ENCODE results near the gene VAV1. TPM values are rescaled to one million over a fixed set of nuclear protein-coding genes. Genes with fewer than 3 reads are reported as not detected.
A peak's percentile ranks its signal among the peaks of the same experiment; 100 is the strongest.

Gene VAV1
- total and polyA plus RNA-seq, 2 of the 13 experiments (the other 11 are each of a cell fraction or from before 2014, with no cell fraction given): not detected

DNA sequence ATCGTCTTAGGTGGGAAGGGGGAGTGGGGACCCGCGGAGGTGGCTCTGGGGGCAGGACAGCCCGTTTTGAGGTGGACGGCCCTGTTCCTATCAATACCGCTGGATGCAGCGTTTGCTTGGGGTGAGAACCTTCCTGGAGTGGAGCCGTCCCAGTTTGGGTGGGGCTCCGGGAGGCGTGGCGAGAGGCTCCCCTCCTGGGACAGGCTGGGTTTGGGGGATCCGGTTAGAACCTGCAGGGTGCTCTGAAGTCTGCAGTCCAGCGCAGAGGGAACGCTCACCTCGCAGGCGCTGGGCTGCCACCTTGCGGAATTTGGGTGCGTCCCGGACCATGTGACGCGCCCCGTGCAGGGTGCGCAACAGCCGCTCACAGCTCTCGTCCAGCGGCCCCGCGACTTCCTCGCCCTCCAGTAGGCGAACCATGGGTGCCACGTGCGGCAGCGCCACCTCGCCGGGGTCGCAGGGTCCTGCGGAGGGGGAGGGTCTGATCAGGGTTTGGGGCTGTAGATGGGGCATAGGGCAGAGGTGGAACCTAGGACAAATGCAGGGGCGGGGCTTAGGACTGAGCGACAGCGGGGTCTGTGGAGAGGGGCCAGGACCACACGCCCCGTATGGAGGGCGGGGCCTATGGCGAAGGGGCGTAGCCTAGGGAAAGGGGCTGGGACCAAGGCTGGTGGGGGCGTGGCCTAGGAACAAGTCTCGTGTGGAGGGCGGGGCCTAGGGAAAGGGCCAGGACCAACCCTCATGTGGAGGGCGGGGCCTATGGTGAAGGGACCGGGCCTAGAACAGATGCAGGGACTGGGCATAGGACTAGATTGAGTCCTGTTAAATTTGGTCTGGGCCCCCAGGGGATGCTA, 19.1 kb upstream of the VAV1 start:
- Histone ChIP-seq H3K9me3 (ENCODE audit: low read length) (no peaks in the 10 kb centered on the region), H3K79me2 (ENCODE audit: insufficient read depth, low read length) (no peaks in the 10 kb centered on the region), H4K20me1 (ENCODE audit: insufficient read depth, low read length) (no peaks in the 10 kb centered on the region), H3K4me2 (ENCODE audit: low read depth, low read length) (peak overlapping the region; percentile 82), H3K27ac (ENCODE audit: extremely low read length, insufficient read depth, low read length) (peak overlapping the region; percentile 95), H2AFZ (ENCODE audit: low read length) (no peak overlapping the region), H3K27me3 (ENCODE audit: control insufficient read depth in 1 of 2, insufficient read depth in 2 of 2, low read length in 2 of 2) (no peaks in the 10 kb centered on the region), H3K4me3 (replicated peaks in 1 of 3; ENCODE audit: insufficient read depth in 1 of 3, low read depth in 2 of 3, low read length in 3 of 3) (peak overlapping the region; percentile 55 to 82 (median 75)), H3K4me1 (ENCODE audit: insufficient read depth, low read length) (peaks cover 27% of the 10 kb centered on the region), H3K9ac (ENCODE audit: insufficient read depth, low read depth, low read length) (peak overlapping the region; percentile 80), H3K36me3 (replicated peaks in 1 of 2; ENCODE audit: control insufficient read depth in 1 of 2, insufficient read depth in 2 of 2, low read length in 2 of 2) (peaks cover 8 to 20% of the 10 kb centered on the region in 2 experiments)
- FAIRE-seq (peak; percentile 69), ATAC-seq (peak; percentile 91), DNase-seq (ENCODE audit: low spot score) (peak; percentile 89)
- in situ Hi-C loops (cut with HindIII; ENCODE audit: extremely low pct_ligation_motif_present, low pct_unique_long_range_greater_than_20kb) (no loop called here), intact Hi-C loops (cut with micrococcal nuclease; ENCODE audit: unreplicated experiment) (loop anchor here (1.0 to 5.0 kb wide), 3 partner anchors 15 to 109 kb away; partner anchors contain the start of gene C3)
- CTCF ChIA-PET (ENCODE audit: low intra/inter-chr PET ratio, low total read pairs): interaction anchor here (3.2 kb wide), 1 partner anchor 15 kb away, joined by 25 read pairs; the partner anchor contains the start of genes GPR108 and TRIP10
- POLR2A ChIA-PET: interaction anchor here (0.5 to 3.9 kb wide), 18 partner anchors 8 to 139 kb away, joined by 3 to 89 read pairs (median 8); partner anchors contain the start of genes C3, GPR108, SH2D3A and TRIP10
- 2% methylated on average over 23 of the region's 50 CpGs for WGBS (ENCODE audit: low lambda C conversion rate)
- BruUV-seq (replicated peaks): no TSS peak
- TF ChIP-seq MYNN (CRISPR knock-in tag; IDR thresholded peaks at IDR 0.05; ENCODE audit: low read depth): peak; percentile 80; the same call in 1 of the 2 replicates
- TF ChIP-seq RFX3 (CRISPR knock-in tag; IDR thresholded peaks at IDR 0.05): no peak
- no peak for TF ChIP-seq YY1 (IDR thresholded peaks at IDR 0.05; ENCODE audit: insufficient read depth, insufficient replicate concordance, low read depth, low read length)
- TF ChIP-seq ZNF598 (CRISPR knock-in tag; IDR thresholded peaks at IDR 0.05; ENCODE audit: borderline replicate concordance): peak; percentile 96; the same call in 1 of the 2 replicates
- no peak for TF ChIP-seq SMARCE1 (IDR thresholded peaks at IDR 0.05; ENCODE audit: borderline replicate concordance)
- 0 out of 2 replicates have a peak, but pooled peaks have one; percentile 19 for TF ChIP-seq CHCHD3 (CRISPR knock-in tag; IDR thresholded peaks at IDR 0.05)
- TF ChIP-seq SOX6 (IDR thresholded peaks at IDR 0.05): no peak
- peak; percentile 51 for TF ChIP-seq SOX6 (CRISPR knock-in tag; IDR thresholded peaks at IDR 0.05)
- 0 out of 2 replicates have a peak, but pooled peaks have one; percentile 67 for TF ChIP-seq ZNF766 (CRISPR knock-in tag; IDR thresholded peaks at IDR 0.05; ENCODE audit: borderline replicate concordance)
- TF ChIP-seq ZNF562 (CRISPR knock-in tag; IDR thresholded peaks at IDR 0.05; ENCODE audit: borderline replicate concordance): no peak
- peak; percentile 100 for TF ChIP-seq ZNF543 (CRISPR knock-in tag; IDR thresholded peaks at IDR 0.05)
- TF ChIP-seq, protein P1, sequence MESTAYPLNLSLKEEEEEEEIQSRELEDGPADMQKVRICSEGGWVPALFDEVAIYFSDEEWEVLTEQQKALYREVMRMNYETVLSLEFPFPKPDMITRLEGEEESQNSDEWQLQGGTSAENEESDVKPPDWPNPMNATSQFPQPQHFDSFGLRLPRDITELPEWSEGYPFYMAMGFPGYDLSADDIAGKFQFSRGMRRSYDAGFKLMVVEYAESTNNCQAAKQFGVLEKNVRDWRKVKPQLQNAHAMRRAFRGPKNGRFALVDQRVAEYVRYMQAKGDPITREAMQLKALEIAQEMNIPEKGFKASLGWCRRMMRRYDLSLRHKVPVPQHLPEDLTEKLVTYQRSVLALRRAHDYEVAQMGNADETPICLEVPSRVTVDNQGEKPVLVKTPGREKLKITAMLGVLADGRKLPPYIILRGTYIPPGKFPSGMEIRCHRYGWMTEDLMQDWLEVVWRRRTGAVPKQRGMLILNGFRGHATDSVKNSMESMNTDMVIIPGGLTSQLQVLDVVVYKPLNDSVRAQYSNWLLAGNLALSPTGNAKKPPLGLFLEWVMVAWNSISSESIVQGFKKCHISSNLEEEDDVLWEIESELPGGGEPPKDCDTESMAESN (CRISPR knock-in tag; conservative IDR thresholded peaks at IDR 0.05): peak; percentile 89; the same call in 1 of the 2 replicates
- no peak for TF ChIP-seq SRSF9 (IDR thresholded peaks at IDR 0.05; ENCODE audit: borderline replicate concordance, insufficient read depth, low read depth, low read length, poor library complexity, severe bottlenecking)
- TF ChIP-seq TRIM24 (CRISPR knock-in tag; IDR thresholded peaks at IDR 0.05): no peak; the same call in 1 of the 2 replicates
- peak; percentile 62; the same call in 1 of the 2 replicates for TF ChIP-seq ZNF44 (CRISPR knock-in tag; IDR thresholded peaks at IDR 0.05)
- TF ChIP-seq LCORL (IDR thresholded peaks at IDR 0.05): no peak
- TF ChIP-seq LCORL (CRISPR knock-in tag; IDR thresholded peaks at IDR 0.05): peak; percentile 99
- peak; percentile 76; the same call in 1 of the 2 replicates for TF ChIP-seq ZNF350 (CRISPR knock-in tag; IDR thresholded peaks at IDR 0.05; ENCODE audit: borderline replicate concordance, low read depth)
- TF ChIP-seq ZNF788 (CRISPR knock-in tag; IDR thresholded peaks at IDR 0.05; ENCODE audit: borderline replicate concordance): peak; percentile 66; the same call in 1 of the 2 replicates
- 0 out of 2 replicates have a peak, but pooled peaks have one; percentile 72 for TF ChIP-seq ARHGAP35 (CRISPR knock-in tag; IDR thresholded peaks at IDR 0.05; ENCODE audit: borderline replicate concordance)
- peak; percentile 82 for TF ChIP-seq ZNF777 (CRISPR knock-in tag; IDR thresholded peaks at IDR 0.05)
- peak; percentile 45; the same call in 1 of the 2 replicates for TF ChIP-seq ZNF335 (CRISPR knock-in tag; IDR thresholded peaks at IDR 0.05)
